Measurements from ENCODE around the gene CMSS1.
"Not testable (repeated sequence)": the region's sequence is repeated elsewhere in the genome, so short reads cannot be mapped to it uniquely, and the experiment has no call there.

Gene CMSS1

GRCh38 chr3:100228247-100228646 is 410.6 kb downstream of the CMSS1 start:
- DNase-seq (ENCODE audit: low read depth): no peak
- H3K4me3 ChIP-seq (ENCODE audit: control insufficient read depth, low read depth, low read length): no peak overlapping the region
- no peak for TF ChIP-seq CTCF (conservative IDR thresholded peaks at IDR 0.05; ENCODE audit: control insufficient read depth, insufficient read depth, low read depth, low read length)

GRCh38 chr3:100229188-100229587 is 411.5 kb downstream of the CMSS1 start:
- H3K4me3 ChIP-seq (ENCODE audit: control insufficient read depth, low read depth, low read length); DNase-seq (ENCODE audit: low read depth): not testable (repeated sequence)

- no peak for TF ChIP-seq CTCF (conservative IDR thresholded peaks at IDR 0.05; ENCODE audit: control insufficient read depth, insufficient read depth, low read depth, low read length)
These were observed 413.0 kb downstream of the CMSS1 start for GRCh38 chr3:100230710-100231109.

More at GRCh38 chr3:100230710-100231109, 413.0 kb downstream of the CMSS1 start:
- DNase-seq (ENCODE audit: low read depth): no peak
- no peak overlapping the region for H3K4me3 ChIP-seq (ENCODE audit: control insufficient read depth, low read depth, low read length)
